Progenitor cell of endocrine pancreas (in vitro differentiated cells): Measurements from ENCODE around the gene MTX3. TPM values are rescaled to one million over a fixed set of nuclear protein-coding genes. Genes with fewer than 3 reads are reported as not detected.

Experiments
- DNase-seq: peaks from one replicate; pipeline ENCODE4 v3.0.0; 2021; ENCODE audit warnings: low spot score; ENCODE audit not compliant: unreplicated experiment
- H3K27ac Mint-ChIP-seq: 2 replicates; pipeline ENCODE4 v1.8.0; 2021; ENCODE audit warnings: mild to moderate bottlenecking, moderate library complexity, mixed read lengths
- H3K27me3 Mint-ChIP-seq: 2 replicates; pipeline ENCODE4 v1.8.0; 2021; ENCODE audit warnings: mixed read lengths
- H3K36me3 Mint-ChIP-seq: 2 replicates; pipeline ENCODE4 v1.8.0; 2022; ENCODE audit warnings: mixed read lengths; ENCODE audit not compliant: insufficient read depth
- H3K4me1 Mint-ChIP-seq: 2 replicates; pipeline ENCODE4 v1.8.0; 2021; ENCODE audit warnings: low read depth, mixed read lengths
- H3K4me3 Mint-ChIP-seq: 2 replicates; pipeline ENCODE4 v1.8.0; 2021; ENCODE audit warnings: low read depth, mild to moderate bottlenecking, moderate library complexity, mixed read lengths
- H3K9me3 Mint-ChIP-seq: 2 replicates; pipeline ENCODE4 v1.8.0; 2021; ENCODE audit warnings: low read depth, mixed read lengths
- long read RNA-seq: library from polyadenylated mRNA; unstranded; transcript quantifications from one replicate; pipeline ENCODE4 v2.0.0, GENCODE V29; 2020
- total RNA-seq: library from RNA; stranded (reverse); gene quantifications from 2 replicates; pipeline ENCODE4 v1.2.1, GENCODE V29; 2021
- TF ChIP-seq, protein P1 (sequence below): fragments of 200-600 bp; sonication (generic); IDR thresholded peaks from one replicate; pipeline ENCODE4 v1.5.0; 2021; ENCODE audit warnings: antibody characterized with exemption, mild to moderate bottlenecking; ENCODE audit not compliant: unreplicated experiment

MTX3 gene, protein sequence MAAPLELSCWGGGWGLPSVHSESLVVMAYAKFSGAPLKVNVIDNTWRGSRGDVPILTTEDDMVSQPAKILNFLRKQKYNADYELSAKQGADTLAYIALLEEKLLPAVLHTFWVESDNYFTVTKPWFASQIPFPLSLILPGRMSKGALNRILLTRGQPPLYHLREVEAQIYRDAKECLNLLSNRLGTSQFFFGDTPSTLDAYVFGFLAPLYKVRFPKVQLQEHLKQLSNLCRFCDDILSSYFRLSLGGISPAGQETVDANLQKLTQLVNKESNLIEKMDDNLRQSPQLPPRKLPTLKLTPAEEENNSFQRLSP
- 24.1 and 24.7 TPM in 2 replicates for total RNA-seq
- long read RNA-seq, full-length matches to known transcripts = 19 of 35 reads
- long read RNA-seq, partial matches to known transcripts = 7 of 35 reads
- long read RNA-seq, other reads (novel, unspliced or antisense) = 9 of 35 reads

DNA sequence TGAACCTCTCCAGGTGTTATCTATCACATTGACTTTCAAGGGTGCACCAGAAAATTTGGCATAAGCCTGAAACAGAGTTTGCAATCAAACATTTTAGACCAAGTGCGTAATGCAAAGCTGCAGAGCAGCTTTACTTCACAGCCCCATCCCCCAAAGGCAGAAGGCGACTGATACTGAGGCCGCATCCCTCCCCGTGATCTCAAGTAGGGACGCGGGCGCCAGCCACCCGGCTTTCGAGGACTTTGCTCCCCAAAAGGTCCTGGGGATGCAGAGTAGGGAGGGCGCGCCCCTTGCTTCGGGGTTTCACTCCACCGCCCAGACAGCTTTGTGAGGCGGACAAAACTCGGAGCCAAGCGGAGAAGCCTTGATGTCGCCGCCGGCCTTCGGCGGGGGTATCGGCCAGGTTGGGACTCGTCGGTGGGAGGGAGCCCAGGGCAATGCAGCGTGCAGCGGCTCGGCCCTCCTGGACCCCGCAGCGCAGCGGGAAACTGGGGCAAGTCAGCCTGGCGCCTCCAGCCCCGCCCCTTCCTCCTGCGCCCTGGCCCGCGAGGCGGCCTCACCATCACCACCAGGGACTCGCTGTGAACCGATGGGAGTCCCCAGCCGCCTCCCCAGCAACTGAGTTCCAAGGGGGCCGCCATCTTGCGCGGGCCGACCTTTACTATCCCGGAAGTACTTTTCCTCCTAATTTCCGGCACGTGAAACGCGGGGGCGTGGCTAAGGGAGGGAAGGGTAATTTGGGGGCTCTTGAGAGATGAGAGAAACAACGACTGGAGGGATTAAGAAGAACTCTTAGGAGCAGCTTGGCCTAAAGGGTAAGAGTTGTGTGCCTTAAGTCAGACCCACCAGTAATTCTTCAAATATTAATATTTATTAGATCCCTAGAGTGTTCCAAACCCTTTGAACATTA lies at the start of gene MTX3:
Gene MTX3 (minus strand): TSS at position 665 of the 910 bp plus-strand sequence. CDS start 24 bp downstream, at position 641.
- peaks cover 2% of the 10 kb centered on the region for H3K9me3 Mint-ChIP-seq
- peak; percentile 70 for DNase-seq
- H3K36me3 Mint-ChIP-seq = peaks cover 17% of the 10 kb centered on the region
- TF ChIP-seq, protein P1, sequence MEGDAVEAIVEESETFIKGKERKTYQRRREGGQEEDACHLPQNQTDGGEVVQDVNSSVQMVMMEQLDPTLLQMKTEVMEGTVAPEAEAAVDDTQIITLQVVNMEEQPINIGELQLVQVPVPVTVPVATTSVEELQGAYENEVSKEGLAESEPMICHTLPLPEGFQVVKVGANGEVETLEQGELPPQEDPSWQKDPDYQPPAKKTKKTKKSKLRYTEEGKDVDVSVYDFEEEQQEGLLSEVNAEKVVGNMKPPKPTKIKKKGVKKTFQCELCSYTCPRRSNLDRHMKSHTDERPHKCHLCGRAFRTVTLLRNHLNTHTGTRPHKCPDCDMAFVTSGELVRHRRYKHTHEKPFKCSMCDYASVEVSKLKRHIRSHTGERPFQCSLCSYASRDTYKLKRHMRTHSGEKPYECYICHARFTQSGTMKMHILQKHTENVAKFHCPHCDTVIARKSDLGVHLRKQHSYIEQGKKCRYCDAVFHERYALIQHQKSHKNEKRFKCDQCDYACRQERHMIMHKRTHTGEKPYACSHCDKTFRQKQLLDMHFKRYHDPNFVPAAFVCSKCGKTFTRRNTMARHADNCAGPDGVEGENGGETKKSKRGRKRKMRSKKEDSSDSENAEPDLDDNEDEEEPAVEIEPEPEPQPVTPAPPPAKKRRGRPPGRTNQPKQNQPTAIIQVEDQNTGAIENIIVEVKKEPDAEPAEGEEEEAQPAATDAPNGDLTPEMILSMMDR = peak; percentile 8
- peak within 1 kb of the TSS; percentile 97 for H3K27ac Mint-ChIP-seq
- peaks cover 10% of the 10 kb centered on the region for H3K27me3 Mint-ChIP-seq
- peak within 1 kb of the TSS; percentile 88 for H3K4me3 Mint-ChIP-seq
- H3K4me1 Mint-ChIP-seq = peaks cover 11% of the 10 kb centered on the region

DNA sequence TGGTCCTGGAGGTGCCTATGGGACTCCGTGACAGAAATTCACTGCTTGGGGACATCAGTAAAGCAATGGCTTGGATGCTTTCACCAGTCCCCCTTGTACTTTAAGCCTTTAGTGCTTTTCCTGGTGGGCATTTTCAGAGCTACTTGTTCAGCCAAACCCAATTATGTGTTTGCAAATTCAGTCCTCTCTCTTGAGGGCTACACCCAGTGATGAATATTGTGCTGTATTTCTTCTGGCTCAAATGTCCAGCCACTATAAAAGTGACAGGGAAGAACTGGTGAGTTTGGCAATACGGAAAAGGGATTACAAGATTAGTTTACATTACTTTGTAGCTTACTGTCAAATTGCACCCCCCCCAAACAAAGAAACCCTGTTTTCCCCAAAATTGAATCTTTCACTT lies 48.6 kb upstream of the MTX3 start:
- TF ChIP-seq, protein P1 = no peak
- no peak overlapping the region for H3K4me3 Mint-ChIP-seq
- H3K4me1 Mint-ChIP-seq = peaks cover 2% of the 10 kb centered on the region
- H3K9me3 Mint-ChIP-seq = no peaks in the 10 kb centered on the region
- H3K36me3 Mint-ChIP-seq = no peaks in the 10 kb centered on the region
- peaks cover 41% of the 10 kb centered on the region for H3K27me3 Mint-ChIP-seq
- H3K27ac Mint-ChIP-seq = no peak overlapping the region
- DNase-seq = no peak

DNA sequence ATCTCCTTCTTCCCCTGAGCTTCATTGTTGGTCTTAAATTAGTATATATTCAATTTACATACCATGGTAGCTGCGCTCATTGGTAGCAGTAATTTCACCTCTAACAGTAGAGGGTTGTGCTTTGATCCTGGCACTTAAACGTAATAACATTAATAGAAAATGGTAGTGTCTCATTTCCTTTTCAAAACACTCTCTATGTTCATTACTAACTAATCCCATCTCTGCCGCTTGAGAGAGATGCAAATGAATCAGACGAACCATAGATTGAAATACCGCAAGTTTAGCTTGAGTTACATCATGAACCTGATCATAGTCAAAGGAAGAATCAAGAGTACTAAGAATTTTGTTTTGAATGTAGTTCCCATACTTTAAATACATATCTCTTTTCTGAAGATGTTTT lies 46.3 kb upstream of the MTX3 start:
- Mint-ChIP-seq H3K36me3 (no peaks in the 10 kb centered on the region), H3K27me3 (peaks cover 58% of the 10 kb centered on the region), H3K27ac (no peak overlapping the region), H3K9me3 (no peaks in the 10 kb centered on the region), H3K4me3 (no peak overlapping the region), H3K4me1 (peaks cover 2% of the 10 kb centered on the region)
- TF ChIP-seq, protein P1 = no peak
- DNase-seq = no peak

DNA sequence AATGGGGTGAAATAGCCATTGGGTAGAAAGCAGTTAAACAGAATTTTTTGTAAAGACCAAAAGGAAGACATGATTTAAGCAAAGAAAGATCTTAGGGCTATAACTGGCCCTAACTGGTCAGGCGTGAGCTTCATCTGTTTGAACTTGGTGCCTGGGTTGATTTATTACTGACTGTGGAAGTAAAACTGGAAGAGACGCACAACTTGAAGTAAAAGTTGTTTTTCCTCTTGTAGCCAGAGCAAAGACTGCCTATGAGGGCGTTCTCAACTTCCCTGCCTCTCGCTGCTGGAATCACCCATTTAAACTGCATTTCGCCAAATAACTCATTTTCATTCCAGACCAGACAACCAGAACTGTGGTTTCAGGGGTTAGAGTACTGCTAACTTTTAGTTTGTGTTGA lies 45.6 kb upstream of the MTX3 start:
- Mint-ChIP-seq H3K4me3 (no peak overlapping the region), H3K27me3 (peaks cover 62% of the 10 kb centered on the region)

DNA sequence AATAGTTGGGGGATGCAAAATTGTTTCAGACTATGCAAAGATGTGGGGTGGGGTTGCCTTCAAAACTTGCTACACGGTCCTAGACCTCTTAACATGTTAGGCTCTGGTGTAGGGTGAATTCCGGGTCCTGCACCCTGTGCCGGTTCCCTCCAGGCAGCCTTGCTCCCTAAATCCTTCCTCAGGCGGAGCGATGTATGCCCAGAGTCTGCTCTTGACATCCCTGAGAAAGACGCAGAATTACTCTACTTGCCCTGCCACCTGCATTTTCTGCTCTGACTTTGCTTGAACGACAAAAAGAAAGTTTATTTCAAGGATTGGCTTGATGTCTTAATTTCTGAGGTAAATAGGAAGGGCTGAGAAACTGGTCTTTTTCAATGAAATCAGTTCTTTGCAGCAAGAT lies 44.8 kb upstream of the MTX3 start:
- Mint-ChIP-seq H3K27ac (no peak overlapping the region), H3K4me1 (peaks cover 2% of the 10 kb centered on the region), H3K36me3 (no peaks in the 10 kb centered on the region), H3K4me3 (peak overlapping the region; percentile 59), H3K27me3 (peaks cover 63% of the 10 kb centered on the region), H3K9me3 (no peaks in the 10 kb centered on the region)
- TF ChIP-seq, protein P1 = no peak
- DNase-seq = no peak

More for the DNA sequence above, 45.6 kb upstream of the MTX3 start:
- H3K9me3 Mint-ChIP-seq = no peaks in the 10 kb centered on the region
- no peak for DNase-seq
- H3K4me1 Mint-ChIP-seq = peaks cover 2% of the 10 kb centered on the region
- H3K27ac Mint-ChIP-seq = no peak overlapping the region
- H3K36me3 Mint-ChIP-seq = no peaks in the 10 kb centered on the region
- TF ChIP-seq, protein P1 = no peak
